ENCODE results near the gene IL17B.

Gene IL17B

GRCh38 chr5:149325894-149326293, 53.2 kb downstream of the IL17B start:
- H3K36me3 ChIP-seq = peaks cover 5% of the 10 kb centered on the region
- no peak overlapping the region for H3K27ac ChIP-seq
- no peak overlapping the region for H3K4me2 ChIP-seq
- H3K4me3 ChIP-seq = no peak overlapping the region
- no peak for TF ChIP-seq Cebpa-rat (IDR thresholded peaks at IDR 0.05)
- no peak overlapping the region for H3K9ac ChIP-seq
- no peaks in the 10 kb centered on the region for H3K27me3 ChIP-seq
- H3K9me3 ChIP-seq = no peaks in the 10 kb centered on the region
- no peaks in the 10 kb centered on the region for H3K4me1 ChIP-seq
- H4K20me1 ChIP-seq = no peaks in the 10 kb centered on the region

GRCh38 chr5:149325166-149325735, 53.8 kb downstream of the IL17B start:
- H3K4me2 ChIP-seq = no peak overlapping the region

GRCh38 chr5:149324641-149325040, 54.5 kb downstream of the IL17B start:
- TF ChIP-seq Cebpa-rat (IDR thresholded peaks at IDR 0.05) = no peak
- H3K4me3 ChIP-seq = no peak overlapping the region
- no peaks in the 10 kb centered on the region for H4K20me1 ChIP-seq
- H3K4me1 ChIP-seq = no peaks in the 10 kb centered on the region
- no peaks in the 10 kb centered on the region for H3K27me3 ChIP-seq
- no peak overlapping the region for H3K9ac ChIP-seq
- H3K4me2 ChIP-seq = no peak overlapping the region
- H3K9me3 ChIP-seq = no peaks in the 10 kb centered on the region
- no peak overlapping the region for H3K27ac ChIP-seq
- H3K36me3 ChIP-seq = peaks cover 5% of the 10 kb centered on the region

More at GRCh38 chr5:149325166-149325735, 53.8 kb downstream of the IL17B start:
- Histone ChIP-seq H3K9me3 (no peaks in the 10 kb centered on the region), H3K36me3 (peaks cover 5% of the 10 kb centered on the region), H3K27me3 (no peaks in the 10 kb centered on the region), H4K20me1 (no peaks in the 10 kb centered on the region), H3K4me1 (no peaks in the 10 kb centered on the region), H3K4me3 (no peak overlapping the region), H3K27ac (no peak overlapping the region), H3K9ac (no peak overlapping the region)
- TF ChIP-seq Cebpa-rat (IDR thresholded peaks at IDR 0.05) = no peak

Data from BLaER1 (cell line).